ENCODE results near the gene RPTN. TPM values are rescaled to one million over a fixed set of nuclear protein-coding genes. Genes with fewer than 3 reads are reported as not detected.
A peak's percentile ranks its signal among the peaks of the same experiment; 100 is the strongest.

RPTN gene
- total RNA-seq, 6 experiments from 2014 or later, result not detected

DNA sequence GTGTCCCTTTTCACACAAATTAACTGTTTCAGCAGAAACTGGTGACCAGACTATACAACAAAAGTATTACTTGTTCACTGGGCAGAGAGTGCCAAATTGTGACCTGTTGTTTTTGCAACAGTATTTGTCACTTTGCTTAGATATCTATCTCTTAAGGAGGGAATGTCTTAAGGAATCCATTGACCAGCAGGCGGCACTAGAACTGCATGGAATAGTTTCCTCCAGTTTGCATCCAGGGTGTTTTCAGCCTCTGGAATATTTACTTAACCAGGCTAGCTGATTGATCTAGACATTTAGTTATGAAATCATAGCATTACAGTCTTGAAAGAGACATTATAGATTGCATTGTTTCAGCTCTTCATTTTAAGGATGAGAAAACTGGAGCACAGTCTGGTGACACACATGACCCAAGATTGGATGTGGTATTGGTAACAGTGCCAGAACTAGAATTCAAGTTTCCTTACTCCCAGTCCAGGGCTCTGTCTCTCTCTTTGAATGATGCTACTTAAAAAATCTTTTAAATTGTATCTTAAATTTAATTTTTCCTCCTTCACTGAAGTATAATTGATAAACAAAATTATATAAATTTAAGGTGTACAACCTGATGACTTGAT, 16.9 kb downstream of the RPTN start:
- TF ChIP-seq POLR2A (IDR thresholded peaks at IDR 0.05), result no peak
- TF ChIP-seq, protein P1, sequence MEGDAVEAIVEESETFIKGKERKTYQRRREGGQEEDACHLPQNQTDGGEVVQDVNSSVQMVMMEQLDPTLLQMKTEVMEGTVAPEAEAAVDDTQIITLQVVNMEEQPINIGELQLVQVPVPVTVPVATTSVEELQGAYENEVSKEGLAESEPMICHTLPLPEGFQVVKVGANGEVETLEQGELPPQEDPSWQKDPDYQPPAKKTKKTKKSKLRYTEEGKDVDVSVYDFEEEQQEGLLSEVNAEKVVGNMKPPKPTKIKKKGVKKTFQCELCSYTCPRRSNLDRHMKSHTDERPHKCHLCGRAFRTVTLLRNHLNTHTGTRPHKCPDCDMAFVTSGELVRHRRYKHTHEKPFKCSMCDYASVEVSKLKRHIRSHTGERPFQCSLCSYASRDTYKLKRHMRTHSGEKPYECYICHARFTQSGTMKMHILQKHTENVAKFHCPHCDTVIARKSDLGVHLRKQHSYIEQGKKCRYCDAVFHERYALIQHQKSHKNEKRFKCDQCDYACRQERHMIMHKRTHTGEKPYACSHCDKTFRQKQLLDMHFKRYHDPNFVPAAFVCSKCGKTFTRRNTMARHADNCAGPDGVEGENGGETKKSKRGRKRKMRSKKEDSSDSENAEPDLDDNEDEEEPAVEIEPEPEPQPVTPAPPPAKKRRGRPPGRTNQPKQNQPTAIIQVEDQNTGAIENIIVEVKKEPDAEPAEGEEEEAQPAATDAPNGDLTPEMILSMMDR (IDR thresholded peaks at IDR 0.05), result peak; percentile 57 to 74 (median 68)
- 0% methylated on average over 1 of the region's 1 CpG for WGBS (ENCODE audit: insufficient coverage, low coverage, low lambda C conversion rate, missing lambda C conversion rate)
- Histone ChIP-seq H3K36me3 (no peaks in the 10 kb centered on the region), H3K27me3 (no peaks in the 10 kb centered on the region), H3K4me3 (no peak overlapping the region), H3K27ac (no peak overlapping the region), H3K4me1 (no peaks in the 10 kb centered on the region), H3K9me3 (no peaks in the 10 kb centered on the region)
- peak in 2 of 3 donors; percentile 25 to 49 for DNase-seq
- intact Hi-C loops (cut with DNase I), result no loop called here
- peak; percentile 64 to 74 (median 69) for ATAC-seq

DNA sequence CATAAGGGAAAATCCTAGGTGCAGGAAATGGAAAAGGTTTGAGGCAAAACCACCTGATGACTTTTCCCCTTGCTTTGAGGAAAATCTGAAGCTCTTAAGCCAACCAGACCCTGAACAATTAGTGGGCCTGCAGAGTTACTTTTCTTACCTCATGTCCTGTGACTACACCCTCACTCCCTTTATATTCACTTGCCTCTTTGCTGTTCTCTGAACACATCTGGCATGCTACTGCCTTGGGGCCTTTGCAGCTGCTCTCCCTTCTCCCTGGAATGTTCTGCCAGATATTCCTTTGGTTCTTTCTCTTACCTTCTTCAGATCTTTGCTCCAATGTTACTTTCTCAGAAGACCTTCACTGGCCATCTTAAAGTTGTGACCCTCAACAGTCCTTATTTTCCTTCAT, 21.8 kb downstream of the RPTN start:
- no peaks in the 10 kb centered on the region for H3K9me3 ChIP-seq
- no peak for ATAC-seq
- no peaks in the 10 kb centered on the region for H3K4me1 ChIP-seq
- no peaks in the 10 kb centered on the region for H3K36me3 ChIP-seq
- H3K27ac ChIP-seq, result no peak overlapping the region
- H3K4me3 ChIP-seq, result no peak overlapping the region
- no peak for DNase-seq
- TF ChIP-seq, protein P1 (IDR thresholded peaks at IDR 0.05), result no peak
- TF ChIP-seq POLR2A (IDR thresholded peaks at IDR 0.05), result no peak
- H3K27me3 ChIP-seq, result no peaks in the 10 kb centered on the region
- intact Hi-C loops (cut with DNase I), result no loop called here

DNA sequence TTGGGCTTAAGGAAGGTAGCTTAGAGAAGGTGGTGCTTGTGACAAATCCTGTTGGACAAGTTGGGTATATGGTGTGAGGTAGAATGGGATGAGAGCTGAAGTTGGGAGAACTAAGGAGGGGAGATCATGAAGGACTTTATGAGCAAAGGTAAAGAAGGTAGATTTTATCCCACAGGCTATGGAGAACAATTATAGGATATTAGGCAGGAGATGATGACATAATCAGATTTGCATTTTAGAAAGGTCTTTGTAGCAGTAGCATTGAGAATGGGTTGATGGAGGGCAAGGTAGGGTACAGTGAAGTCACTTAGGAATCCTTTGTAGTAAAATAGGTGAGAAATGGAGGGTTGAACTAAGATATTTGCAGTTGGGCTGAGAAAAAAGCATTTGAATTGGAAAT, 28.8 kb downstream of the RPTN start:
- Histone ChIP-seq H3K4me1 (no peaks in the 10 kb centered on the region), H3K36me3 (no peaks in the 10 kb centered on the region), H3K27ac (no peak overlapping the region), H3K27me3 (peaks cover 0 to 7% of the 10 kb centered on the region in 2 donors), H3K9me3 (no peaks in the 10 kb centered on the region), H3K4me3 (no peak overlapping the region)
- TF ChIP-seq POLR2A (IDR thresholded peaks at IDR 0.05), result no peak
- TF ChIP-seq, protein P1 (IDR thresholded peaks at IDR 0.05), result no peak
- DNase-seq, result no peak
- intact Hi-C loops (cut with DNase I), result no loop called here
- ATAC-seq, result no peak

DNA sequence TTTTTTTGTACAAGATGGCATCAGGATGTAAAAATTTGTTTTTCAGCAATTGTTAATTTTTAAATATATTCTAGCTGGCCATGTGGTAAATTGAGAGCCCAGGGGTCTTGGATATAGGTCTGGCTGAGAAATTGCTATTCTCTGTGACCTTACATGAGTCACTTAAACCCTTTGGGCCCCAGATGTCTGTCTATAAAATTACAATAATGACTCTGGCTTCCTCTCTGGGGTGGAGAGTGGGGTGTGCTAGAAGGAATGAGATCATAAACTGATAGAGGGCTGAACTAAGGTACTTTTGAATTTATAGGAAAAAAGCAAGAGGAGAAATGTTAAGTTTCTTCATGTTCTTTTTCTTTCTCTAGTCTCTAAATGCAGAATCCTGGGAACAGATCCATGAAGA, 31.4 kb downstream of the RPTN start:
- no peak for ATAC-seq
- Histone ChIP-seq H3K27me3 (peaks cover 0 to 7% of the 10 kb centered on the region in 2 donors), H3K4me1 (no peaks in the 10 kb centered on the region), H3K27ac (no peak overlapping the region), H3K36me3 (no peaks in the 10 kb centered on the region), H3K4me3 (no peak overlapping the region), H3K9me3 (no peaks in the 10 kb centered on the region)
- intact Hi-C loops (cut with DNase I), result no loop called here
- TF ChIP-seq, protein P1 (IDR thresholded peaks at IDR 0.05), result no peak
- no peak for TF ChIP-seq POLR2A (IDR thresholded peaks at IDR 0.05)
- DNase-seq, result no peak

DNA sequence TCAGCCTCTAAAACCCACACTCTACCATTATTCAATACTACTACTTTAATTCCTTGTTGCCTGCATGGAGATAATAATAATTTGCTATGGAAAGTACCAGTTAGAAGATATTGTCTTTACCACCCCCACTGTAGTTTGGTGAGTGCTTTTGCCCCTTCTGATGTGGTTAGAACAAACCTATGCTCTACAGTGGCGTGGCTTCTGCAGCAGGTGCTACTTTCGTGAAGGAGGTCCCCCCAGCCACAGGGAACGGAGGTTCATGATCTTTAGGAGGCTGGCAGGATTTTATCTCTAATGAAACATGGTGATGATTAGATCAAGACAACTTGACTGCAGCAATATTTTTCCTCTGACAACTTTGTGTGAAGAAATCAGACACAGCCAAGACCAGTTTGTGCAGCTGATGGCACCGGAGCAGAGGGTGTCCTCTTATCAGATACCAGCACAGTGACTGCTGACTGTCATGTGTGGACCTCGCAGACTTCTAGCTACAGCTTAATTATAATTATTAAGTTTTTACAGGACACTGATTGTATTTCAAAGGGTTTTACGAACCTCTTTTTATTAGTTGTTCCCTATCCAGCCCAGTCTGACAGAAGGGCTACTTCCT, 33.1 kb downstream of the RPTN start:
- ATAC-seq (no peak), DNase-seq (no peak)
- no peaks in the 10 kb centered on the region for H3K36me3 ChIP-seq
- WGBS (ENCODE audit: insufficient coverage, low coverage, low lambda C conversion rate, missing lambda C conversion rate), result 52% methylated on average over 6 of the region's 6 CpGs
- TF ChIP-seq, protein P1 (IDR thresholded peaks at IDR 0.05), result no peak
- no peak for TF ChIP-seq POLR2A (IDR thresholded peaks at IDR 0.05)
- no peak overlapping the region for H3K27ac ChIP-seq
- H3K4me1 ChIP-seq, result no peaks in the 10 kb centered on the region
- no peaks in the 10 kb centered on the region for H3K27me3 ChIP-seq
- intact Hi-C loops (cut with DNase I), result no loop called here
- no peaks in the 10 kb centered on the region for H3K9me3 ChIP-seq
- H3K4me3 ChIP-seq, result no peak overlapping the region

Data from right lobe of liver (tissue), 6 donors.